Activated CD8-positive, alpha-beta memory T cell treated with anti-CD3 and anti-CD28 coated beads for 4 hours (primary cell): ENCODE data around the gene ANO1.

ENCODE experiments used
- DNase-seq, 2 donors: peaks; one replicate each; pipeline ENCODE4 v3.0.0-alpha.2; 2020; ENCODE audit warnings: low read depth in 2 of 2

Gene ANO1

GRCh38 chr11:70115778-70116177 lies 37.7 kb downstream of the ANO1 start:
- DNase-seq = no peak

DNA sequence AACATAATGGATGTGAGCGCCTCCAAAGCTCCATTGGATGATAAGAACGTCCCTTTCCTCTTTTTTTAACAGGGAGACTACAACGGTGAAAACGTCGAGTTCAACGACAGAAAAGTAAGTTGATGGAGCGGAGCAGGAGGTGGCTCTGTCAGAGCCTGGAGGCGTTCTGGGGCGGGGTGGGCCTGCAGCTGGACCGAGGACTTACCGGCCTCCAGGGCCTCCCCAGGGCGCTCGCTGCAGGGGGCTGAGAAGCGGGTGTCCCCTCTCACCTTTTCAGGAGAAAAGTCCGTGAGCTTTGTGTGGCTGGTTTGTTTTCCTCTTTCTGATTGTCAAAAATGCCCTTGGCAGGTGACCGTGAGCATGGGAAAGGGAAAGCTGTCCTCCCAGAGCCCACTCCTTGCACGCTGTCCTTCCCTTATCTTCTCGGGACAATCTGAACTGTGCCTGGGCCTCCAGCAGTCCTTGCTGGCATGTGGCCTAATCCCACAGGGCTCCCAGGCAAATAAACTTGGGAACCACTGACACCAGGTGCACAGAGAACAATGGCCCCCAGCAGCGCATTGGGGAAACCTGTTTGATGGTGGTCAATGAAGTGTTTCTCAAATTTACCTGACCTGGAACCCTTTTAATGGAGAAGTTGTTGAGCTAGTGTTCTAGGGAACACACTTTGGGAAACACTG lies 38.4 kb downstream of the ANO1 start:
- DNase-seq = no peak

DNA sequence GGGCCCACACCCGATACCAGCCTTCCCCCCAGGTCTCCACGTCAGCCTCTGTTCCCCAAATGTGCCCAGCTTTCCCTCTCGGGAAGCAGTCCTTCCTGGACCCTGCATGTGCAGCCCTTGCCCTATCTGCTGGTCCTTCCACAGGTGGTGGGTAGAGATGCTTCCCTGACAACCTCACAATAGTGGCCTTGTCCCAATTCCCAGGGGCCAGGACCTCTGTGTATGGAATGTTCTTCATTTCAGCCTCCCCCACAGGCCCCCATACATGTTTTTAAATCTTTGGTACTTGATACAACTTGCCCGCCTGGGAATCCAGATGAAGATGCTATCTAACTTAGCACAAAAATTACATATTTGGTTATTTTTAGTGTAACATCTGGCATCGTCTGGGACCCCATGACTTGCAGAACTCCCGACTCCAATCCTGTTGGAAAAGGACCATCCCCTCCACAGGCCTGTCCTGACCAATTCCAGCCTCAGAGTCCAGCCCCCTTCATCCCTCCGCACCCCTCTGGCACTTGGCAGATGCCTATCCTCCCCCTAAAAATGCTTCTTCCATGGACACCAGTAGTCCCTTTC lies 39.5 kb downstream of the ANO1 start:
- no peak for DNase-seq

- no peak for DNase-seq
Measured at GRCh38 chr11:70118642-70119041, 40.5 kb downstream of the ANO1 start.

DNA sequence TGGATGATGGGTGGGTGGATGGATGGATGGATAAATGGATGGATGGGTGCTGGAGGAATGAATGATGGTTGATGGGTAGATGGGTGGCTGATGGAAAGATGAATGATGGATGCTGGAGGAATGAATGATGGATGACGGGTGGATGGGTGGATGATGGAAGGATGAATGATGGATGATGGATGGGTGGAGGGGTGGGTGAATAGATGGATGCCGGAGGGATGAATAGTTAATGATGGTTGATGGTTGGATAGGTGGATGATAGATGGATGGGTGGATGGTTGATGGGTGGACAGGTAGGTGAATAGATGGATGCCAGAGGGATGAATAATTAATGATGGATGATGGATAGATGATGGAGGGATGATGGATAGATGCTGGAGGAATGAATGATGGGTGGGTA lies 41.4 kb downstream of the ANO1 start:
- DNase-seq = no peak

DNA sequence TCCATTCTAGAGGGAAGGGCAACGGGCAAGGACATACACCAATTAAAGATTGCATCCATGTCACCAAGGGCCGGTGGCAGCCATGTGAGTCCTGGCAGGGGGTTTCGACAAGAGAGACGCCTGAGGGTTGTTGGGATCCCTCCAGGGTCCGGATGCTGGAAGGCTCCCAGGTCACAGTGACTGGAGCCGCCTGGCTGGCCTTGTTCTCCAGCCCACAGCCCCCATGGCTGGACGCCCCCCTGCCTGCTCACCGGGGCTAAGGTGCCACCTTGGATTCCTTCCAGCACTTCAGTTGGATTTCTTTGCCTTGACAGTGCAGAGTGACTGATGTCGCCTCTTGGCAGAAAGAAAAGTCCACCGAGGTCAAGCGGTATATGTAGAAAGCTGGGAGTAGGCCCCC lies 42.6 kb downstream of the ANO1 start:
- no peak for DNase-seq

- DNase-seq = no peak
Measured at GRCh38 chr11:70122490-70123198, 44.5 kb downstream of the ANO1 start.

GRCh38 chr11:70123711-70124110 lies 45.6 kb downstream of the ANO1 start:
- DNase-seq = no peak

DNA sequence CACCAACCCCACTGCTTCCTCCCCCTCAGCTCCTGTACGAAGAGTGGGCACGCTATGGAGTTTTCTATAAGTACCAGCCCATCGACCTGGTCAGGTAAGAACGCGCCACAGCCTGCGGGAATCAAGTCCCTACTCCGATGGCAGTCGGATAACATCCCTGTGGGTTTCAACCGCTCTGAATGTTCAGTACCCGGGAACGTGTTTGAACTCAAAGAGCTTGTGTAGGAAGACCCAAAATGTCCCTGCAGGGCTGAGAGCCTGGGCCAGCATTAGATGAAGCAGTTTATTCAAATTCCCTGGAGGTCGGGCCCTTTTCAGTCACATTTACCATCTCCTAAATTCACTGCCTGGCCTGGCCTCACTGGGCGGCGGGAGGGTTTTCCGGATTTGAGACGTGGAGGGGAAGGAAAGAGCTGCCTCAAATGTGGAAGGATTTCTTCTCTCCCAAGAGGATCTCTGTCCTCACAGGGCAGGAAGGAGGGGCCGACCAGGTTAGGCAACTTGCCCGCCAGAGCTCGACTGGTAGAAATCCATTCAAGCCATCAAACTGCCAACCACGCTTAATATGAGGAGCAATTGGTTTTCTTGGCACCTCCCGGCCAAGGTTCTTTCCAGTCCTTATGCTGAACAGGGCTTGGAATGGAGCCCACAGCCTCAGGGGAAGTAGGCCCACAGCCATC lies 46.3 kb downstream of the ANO1 start:
- DNase-seq = no peak

DNA sequence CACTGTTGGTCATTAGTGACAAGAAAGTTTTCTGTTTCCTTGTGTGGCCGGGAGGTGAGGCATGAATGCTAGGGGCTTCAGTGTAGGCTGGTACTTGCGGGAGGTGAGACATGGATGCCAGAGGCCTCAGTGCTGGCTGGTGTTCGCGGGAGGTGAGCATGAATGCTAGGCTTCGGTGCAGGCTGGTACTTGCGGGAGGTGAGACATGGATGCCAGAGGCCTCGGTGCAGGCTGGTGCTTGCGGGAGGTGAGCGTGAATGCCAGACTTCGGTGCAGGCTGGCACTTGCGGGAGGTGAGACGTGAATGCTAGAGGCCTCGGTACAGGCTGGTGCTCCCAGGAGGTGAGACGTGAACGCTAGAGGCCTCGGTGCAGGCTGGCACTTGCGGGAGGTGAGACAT lies 48.4 kb downstream of the ANO1 start:
- DNase-seq = no peak

DNA sequence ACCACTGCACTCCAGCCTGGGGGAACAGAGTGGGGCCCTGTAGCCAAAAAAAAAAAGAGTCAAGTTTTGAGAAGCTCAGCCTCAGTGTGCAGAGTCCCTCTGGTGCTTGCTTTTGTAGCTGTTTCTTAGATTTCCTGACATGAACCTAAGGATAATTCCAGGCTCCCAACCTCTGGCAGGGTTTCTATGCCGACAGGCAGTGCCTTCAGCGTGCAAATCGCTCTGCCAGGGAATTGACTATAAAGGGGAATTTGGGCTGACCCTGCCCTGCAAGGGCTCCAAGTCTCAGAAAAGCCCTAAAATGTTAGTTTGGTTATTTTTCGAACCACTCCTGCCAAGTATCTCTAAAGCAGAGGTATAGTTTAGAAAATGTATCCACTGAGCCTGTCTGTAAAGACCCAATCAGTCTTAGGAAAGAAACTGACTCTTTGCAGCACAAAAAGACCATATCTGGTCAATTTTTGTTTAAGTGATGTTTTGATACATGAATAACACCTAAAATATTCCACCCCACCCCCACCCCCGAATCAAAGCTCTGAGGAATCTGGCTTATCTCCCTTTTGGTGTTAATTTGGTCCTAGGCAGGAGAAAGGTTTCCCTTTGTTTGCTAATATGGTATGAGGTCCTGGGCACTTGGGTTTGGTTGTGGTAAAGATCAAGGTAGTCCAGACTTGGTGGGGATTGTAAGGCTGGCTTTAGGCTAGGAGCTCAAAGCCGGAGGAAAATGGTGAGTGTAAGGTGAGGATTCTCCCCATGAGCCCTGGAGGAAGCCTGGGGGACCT lies 49.7 kb downstream of the ANO1 start:
- no peak for DNase-seq

DNA sequence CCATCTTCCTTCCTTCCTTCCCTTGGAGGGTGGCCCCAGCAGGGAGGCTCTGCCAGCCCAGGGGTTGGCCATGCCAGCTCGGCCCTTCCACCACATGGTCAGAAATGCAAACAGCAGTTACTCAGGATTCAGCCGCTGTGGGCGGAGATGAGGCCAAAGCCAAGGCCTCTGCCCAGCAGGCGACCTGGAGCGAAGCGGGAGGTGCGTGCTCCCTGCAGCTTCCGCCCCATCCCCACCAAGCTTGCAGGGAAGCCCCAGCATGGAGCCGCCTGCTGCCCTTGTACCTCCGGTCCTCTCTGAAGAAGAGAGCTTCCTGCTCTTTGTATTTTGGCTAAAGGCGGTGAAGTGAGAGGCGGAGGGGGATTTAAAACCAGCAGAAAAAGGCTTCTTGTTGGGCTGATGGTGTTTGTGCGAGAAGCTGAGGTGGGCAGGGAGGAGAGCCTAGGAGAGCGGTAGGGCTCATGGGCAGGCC lies 50.4 kb downstream of the ANO1 start:
- no peak for DNase-seq

DNA sequence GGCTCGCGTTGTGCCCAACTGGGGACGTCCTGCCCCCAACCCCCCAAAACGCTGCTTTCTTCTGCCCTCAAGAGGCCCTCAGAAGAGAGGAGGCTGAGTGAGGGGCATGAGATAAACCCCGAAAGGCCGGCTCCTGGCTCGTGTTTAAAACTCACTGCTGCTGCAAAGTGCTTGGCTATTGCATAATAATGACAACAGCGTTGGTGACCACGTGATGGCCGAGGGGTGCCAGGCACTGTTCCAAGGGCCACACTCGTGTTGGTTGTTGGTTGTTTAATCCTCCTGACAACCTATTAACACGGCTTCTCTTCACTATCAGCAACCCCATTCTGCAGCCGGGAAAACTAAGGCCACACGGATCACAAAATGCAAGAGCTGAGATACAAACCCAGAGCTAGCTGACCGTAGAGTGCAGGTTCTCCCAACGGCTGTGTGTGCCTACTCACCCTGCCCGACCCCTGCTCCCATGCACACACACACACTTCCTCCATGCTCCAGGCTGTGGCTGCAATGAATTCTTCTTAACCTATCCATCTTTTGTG lies 51.0 kb downstream of the ANO1 start:
- DNase-seq = no peak

- no peak for DNase-seq
Measured at GRCh38 chr11:70130636-70131035, 52.5 kb downstream of the ANO1 start.

- DNase-seq = no peak
Measured at GRCh38 chr11:70131606-70132190, 53.6 kb downstream of the ANO1 start.

- DNase-seq = no peak
Measured at GRCh38 chr11:70132641-70133040, 54.5 kb downstream of the ANO1 start.

DNA sequence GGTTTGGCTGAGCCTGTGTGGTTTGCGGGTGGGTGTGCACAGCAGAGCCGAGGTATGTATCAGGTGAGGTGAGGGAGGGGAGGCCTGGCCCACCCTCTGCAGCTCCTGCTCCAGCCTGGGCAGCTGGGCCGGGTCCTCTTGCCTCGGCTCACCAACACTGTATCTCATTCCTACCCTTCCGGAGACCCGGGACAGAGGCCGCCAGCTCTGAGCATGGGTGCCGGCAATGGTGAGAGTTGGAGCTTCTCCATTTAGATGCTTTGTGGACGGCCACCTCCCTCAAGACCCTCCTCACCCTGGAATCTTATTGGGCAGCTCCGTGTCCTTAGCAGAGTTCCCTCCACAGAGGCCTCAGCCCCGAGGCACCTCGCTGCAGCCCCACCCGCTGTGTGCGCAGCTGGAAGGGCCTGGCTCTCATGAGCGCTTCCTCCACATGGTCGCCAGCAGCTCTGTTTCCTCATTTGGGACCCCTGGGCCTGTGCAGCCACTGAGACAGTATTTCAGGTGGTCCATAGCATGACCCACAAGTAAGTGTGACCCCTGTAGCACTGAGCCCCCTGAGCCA lies 55.7 kb downstream of the ANO1 start:
- DNase-seq = no peak

DNA sequence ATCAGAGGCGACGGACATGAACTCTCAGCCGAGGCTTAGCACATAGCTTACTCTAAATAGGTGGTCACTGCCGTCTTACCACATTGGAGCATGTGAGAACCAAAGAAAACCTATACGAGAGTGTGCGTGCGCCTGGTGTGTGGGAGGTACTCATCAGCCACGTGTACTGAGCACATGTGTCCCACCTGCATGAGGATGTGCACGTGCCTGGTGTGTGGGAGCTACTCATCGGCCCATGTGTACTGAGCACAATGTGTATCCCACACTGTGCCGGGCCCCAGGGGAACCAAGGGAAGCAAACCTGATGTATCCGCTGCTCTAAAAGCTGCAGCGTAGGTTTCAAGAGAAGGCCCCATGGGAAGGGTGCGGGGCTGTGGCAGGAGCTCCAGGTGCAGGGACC lies 56.4 kb downstream of the ANO1 start:
- DNase-seq = no peak

DNA sequence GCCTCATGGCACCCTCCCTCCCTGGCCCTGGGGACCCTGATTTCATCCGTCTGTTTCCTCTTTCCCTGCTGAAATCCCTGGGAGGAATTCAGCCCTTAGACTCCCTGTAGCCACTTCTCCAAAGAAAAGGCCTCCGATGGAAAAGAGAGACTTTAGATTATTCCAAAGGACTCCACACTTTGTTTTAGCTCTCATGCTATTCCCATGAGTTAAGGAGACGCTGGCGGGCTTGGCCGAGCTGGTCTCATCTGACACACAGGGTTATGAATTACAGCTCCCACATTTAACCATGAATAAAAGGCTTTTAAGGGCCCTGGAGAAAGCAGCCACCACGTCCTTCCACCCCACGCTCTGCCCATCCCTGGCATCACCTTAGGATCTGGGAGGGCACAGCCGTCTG lies 57.0 kb downstream of the ANO1 start:
- no peak for DNase-seq

GRCh38 chr11:70135625-70136059 lies 57.5 kb downstream of the ANO1 start:
- no peak for DNase-seq

GRCh38 chr11:70137383-70137782 lies 59.3 kb downstream of the ANO1 start:
- DNase-seq = no peak
